ENCODE results near the gene BRF1.

BRF1 gene

DNA sequence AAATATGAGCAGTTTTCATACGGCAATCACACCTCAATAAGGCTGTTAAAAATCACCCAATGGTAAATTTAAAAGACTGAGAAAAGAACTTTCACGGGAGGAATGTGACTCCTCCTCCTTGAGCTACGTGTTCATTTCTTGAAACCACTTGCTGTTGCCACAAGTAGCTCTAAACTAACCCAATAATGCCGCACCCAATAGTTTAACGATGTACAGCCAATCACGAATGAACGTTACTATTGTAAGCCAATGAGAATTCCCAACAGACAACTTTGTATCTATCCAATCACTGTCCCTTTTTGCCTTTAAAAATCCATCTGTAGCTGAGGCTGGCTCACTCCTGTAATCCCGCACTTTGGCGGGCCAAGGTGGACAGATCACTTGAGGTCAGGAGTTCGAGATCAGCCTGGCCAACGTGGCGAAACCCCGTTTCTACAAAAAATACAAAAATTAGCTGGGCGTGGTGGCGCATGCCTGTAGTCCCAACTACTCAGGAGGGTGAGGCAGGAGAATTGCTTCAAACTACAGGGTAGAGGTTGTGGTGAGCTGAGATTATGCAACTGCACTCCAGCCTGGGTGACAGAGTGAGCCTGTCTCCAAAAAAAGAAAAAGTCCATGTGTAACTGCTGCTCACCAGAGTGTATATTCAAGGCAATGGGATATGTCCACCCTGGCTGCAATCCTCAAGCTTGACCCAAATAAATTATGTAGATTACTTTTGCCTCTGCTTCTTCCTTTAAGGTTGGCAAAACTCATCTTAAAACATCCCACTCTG, 76.8 kb downstream of the BRF1 start:
- no peaks in the 10 kb centered on the region for H3K4me1 ChIP-seq (ENCODE audit: insufficient read depth, low read length)
- peaks cover 35% of the 10 kb centered on the region for H3K36me3 ChIP-seq (ENCODE audit: insufficient read depth, low read length)
- no peaks in the 10 kb centered on the region for H3K27me3 ChIP-seq (ENCODE audit: insufficient read depth, low read length)
- H3K9me3 ChIP-seq (ENCODE audit: low read length), result peaks cover 2% of the 10 kb centered on the region
- no peak overlapping the region for H3K4me3 ChIP-seq (ENCODE audit: low read length)
- H2AFZ ChIP-seq (ENCODE audit: low read depth, low read length), result no peak overlapping the region

DNA sequence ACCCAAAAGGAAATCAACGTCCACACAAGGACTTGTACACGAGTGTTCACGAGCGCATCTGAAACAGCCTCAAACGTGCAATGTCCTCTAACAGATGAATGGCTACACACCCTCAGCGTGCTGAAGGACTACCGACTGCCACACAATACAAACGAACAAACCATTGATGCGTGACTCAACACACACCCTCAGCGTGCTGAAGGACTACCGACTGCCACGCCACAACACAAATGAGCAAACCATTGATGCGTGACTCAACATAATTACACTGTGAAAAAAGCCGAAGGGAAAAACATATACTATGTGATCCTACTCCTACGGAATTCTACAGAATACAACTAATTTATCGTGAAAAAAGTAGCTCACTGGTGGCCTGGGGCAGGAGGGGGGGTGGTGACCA, 77.5 kb downstream of the BRF1 start:
- H3K36me3 ChIP-seq (ENCODE audit: insufficient read depth, low read length), result peaks cover 37% of the 10 kb centered on the region
- H3K4me3 ChIP-seq (ENCODE audit: low read length), result no peak overlapping the region
- no peaks in the 10 kb centered on the region for H3K4me1 ChIP-seq (ENCODE audit: insufficient read depth, low read length)
- H3K27me3 ChIP-seq (ENCODE audit: insufficient read depth, low read length), result no peaks in the 10 kb centered on the region
- H3K9me3 ChIP-seq (ENCODE audit: low read length), result peaks cover 2% of the 10 kb centered on the region
- H2AFZ ChIP-seq (ENCODE audit: low read depth, low read length), result no peak overlapping the region

DNA sequence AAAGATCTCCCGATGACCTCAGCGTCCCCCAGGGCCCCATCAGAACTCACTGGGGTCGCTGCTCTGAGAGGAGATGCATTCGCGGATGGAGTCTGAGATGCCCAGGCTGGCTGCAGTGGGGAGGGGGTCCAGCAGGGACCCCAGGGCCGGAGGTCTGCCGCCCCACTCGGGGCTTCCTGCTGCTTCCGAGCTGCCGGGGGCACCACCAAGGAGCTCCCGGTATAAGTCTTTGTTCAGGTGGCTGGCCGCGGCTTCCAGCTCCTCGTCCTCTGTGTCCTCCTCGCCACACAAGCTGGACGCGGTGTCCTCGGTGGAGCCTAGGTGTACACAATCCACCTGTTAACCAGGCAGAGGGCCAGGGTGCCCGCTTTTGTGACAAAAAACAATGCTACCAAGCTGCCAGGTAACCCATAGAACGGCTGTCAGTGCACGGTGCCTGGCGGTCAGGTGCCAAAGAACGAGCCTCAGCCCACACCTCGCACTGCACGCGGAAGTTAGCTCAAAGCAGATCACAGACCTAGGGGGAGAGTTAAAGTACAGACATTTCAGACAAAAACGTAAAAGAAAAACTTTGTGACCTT, 79.1 kb downstream of the BRF1 start:
- Histone ChIP-seq H3K36me3 (ENCODE audit: insufficient read depth, low read length) (peaks cover 45% of the 10 kb centered on the region), H3K4me1 (ENCODE audit: insufficient read depth, low read length) (no peaks in the 10 kb centered on the region), H2AFZ (ENCODE audit: low read depth, low read length) (no peak overlapping the region), H3K4me3 (ENCODE audit: low read length) (no peak overlapping the region), H3K9me3 (ENCODE audit: low read length) (peaks cover 2% of the 10 kb centered on the region), H3K27me3 (ENCODE audit: insufficient read depth, low read length) (no peaks in the 10 kb centered on the region)

DNA sequence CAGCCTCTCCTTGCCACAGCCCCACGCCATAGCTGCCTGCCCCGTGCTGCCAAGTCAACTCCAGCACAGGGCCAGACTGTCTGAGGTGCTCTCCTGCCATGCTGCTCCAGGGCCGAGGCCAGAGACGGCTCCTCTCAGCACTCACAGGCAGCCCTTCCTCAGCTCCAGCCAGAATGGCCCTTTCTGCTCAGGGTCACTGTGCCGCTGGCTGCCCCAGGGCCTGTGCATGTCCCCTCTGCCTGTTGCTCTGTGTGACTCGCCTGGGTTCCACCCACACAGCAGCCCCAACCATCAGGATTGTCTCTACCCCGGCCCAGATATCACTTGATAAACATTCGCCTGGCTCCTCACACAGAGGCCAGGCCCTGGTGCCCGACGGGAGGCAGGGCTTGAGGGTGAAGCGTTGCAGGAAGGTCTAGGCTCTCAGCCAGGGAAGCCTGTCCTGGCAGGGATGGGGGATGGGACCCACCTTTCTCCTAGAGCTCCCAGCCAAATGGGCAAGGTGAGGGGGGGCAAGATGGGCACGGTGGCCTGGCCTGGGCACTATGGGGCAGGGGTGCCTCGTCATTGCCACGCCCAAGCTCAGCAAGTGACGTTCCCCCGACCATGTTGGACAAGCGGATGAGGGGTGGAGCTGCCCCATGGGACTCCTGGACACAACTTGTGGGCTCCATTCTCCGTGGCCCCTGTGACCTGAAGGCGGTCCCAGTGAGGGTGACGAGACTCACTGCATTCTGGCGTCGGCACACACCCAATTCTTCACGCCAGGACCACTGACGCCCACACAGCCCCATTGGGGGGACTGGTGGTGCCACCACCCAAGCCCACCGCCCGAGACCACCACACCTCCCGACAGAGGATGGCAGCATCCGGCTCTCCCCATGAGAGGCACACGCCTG, 79.9 kb downstream of the BRF1 start:
- Histone ChIP-seq H2AFZ (ENCODE audit: low read depth, low read length) (no peak overlapping the region), H3K36me3 (ENCODE audit: insufficient read depth, low read length) (peaks cover 38% of the 10 kb centered on the region), H3K4me1 (ENCODE audit: insufficient read depth, low read length) (no peaks in the 10 kb centered on the region), H3K4me3 (ENCODE audit: low read length) (no peak overlapping the region), H3K9me3 (ENCODE audit: low read length) (peaks cover 2% of the 10 kb centered on the region), H3K27me3 (ENCODE audit: insufficient read depth, low read length) (no peaks in the 10 kb centered on the region)

DNA sequence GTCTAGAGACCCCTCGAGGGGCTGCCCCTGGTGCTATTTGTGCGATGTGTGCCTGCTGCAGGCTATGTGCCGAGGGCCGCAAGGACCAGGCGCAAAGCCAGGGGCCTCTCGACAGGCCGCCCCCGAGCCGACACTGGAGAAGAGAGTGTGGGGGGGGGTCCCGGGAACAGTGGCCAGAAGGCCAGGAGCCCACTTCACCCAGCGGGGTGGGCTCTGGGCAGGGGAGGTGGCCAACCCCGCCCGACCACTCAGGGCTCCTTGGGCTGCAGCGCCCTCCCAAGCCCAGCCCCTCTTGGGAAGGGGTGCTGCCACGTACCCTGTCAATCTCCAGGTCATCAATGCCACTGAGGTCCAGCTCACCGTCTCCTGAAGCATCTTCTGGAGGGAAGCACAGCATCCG, 81.0 kb downstream of the BRF1 start:
- H3K4me3 ChIP-seq (ENCODE audit: low read length), result no peak overlapping the region
- H3K9me3 ChIP-seq (ENCODE audit: low read length), result peaks cover 2% of the 10 kb centered on the region
- H3K36me3 ChIP-seq (ENCODE audit: insufficient read depth, low read length), result peaks cover 32% of the 10 kb centered on the region
- no peaks in the 10 kb centered on the region for H3K27me3 ChIP-seq (ENCODE audit: insufficient read depth, low read length)
- no peak overlapping the region for H2AFZ ChIP-seq (ENCODE audit: low read depth, low read length)
- no peaks in the 10 kb centered on the region for H3K4me1 ChIP-seq (ENCODE audit: insufficient read depth, low read length)

DNA sequence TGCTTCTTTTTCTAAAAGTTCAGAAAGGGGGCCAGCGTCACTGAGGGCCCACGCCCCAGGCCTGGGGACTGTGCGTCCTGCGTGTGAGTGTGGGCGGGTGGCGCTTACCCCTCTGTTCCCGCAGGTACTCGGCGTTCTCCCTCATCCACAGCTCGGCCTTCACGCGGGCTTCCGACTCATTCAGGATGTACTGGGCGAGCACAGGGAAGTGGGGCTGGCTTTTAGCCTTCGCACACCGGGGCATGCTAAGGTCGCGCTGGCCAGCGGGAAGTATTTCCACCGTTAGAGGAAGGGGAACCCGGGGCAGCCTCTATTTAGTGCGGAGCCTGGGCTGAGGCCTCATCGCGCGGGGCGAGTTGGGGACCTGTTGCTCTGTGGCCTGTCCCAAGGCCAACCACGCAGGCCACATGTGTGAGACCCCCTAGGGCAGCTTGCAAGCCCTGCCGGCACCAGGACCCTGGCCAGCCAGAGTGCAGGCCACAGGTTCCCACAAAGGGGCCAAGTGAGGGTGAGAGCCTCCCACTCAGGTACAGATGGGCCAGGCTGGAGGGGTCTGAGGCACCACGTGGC, 81.7 kb downstream of the BRF1 start:
- Histone ChIP-seq H3K27me3 (ENCODE audit: insufficient read depth, low read length) (no peaks in the 10 kb centered on the region), H3K9me3 (ENCODE audit: low read length) (peaks cover 2% of the 10 kb centered on the region), H2AFZ (ENCODE audit: low read depth, low read length) (no peak overlapping the region), H3K4me1 (ENCODE audit: insufficient read depth, low read length) (no peaks in the 10 kb centered on the region), H3K36me3 (ENCODE audit: insufficient read depth, low read length) (peaks cover 32% of the 10 kb centered on the region), H3K4me3 (ENCODE audit: low read length) (no peak overlapping the region)

DNA sequence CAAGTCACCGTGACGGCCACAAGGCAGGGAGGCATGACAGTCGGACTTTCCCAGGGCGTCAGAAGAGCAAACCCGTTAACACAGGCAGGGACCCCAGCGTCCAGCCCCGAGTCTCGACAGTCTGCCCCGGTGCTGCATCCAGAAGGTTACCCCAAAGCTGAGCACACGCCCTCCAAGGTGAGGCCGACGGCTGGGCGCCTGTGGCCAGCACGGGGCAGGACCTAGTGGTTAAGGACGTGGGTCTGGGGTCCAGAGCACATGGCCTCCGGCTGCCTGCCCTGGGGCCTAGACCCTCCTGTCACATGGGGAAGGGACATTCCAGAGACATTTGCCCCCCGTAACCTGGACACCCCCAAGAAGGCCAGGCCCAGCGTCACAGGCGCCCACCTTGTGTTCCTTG, 82.2 kb downstream of the BRF1 start:
- Histone ChIP-seq H3K27me3 (ENCODE audit: insufficient read depth, low read length) (no peaks in the 10 kb centered on the region), H3K36me3 (ENCODE audit: insufficient read depth, low read length) (peaks cover 32% of the 10 kb centered on the region), H3K9me3 (ENCODE audit: low read length) (peaks cover 2% of the 10 kb centered on the region), H2AFZ (ENCODE audit: low read depth, low read length) (no peak overlapping the region), H3K4me3 (ENCODE audit: low read length) (no peak overlapping the region), H3K4me1 (ENCODE audit: insufficient read depth, low read length) (no peaks in the 10 kb centered on the region)

DNA sequence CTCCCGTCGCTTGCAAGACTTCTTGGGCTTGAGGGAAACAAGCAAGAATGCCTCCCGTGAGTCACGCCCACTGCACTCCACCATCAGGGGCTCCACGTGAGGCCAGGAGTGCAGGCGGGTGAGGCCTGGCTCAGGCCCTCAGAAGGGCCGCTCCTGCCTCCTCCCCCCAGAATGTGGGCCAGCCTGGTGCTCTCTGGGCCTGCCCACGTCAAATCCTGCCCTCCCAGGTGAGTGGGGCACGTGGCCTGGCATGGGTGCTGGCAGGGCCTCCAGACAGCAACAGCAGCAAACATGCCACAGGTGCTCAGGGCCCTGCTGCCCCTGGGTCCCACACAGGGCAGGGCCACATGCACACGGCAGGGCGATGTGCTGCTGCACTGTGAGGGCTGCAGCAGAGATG, 83.0 kb downstream of the BRF1 start:
- no peaks in the 10 kb centered on the region for H3K9me3 ChIP-seq (ENCODE audit: low read length)

DNA sequence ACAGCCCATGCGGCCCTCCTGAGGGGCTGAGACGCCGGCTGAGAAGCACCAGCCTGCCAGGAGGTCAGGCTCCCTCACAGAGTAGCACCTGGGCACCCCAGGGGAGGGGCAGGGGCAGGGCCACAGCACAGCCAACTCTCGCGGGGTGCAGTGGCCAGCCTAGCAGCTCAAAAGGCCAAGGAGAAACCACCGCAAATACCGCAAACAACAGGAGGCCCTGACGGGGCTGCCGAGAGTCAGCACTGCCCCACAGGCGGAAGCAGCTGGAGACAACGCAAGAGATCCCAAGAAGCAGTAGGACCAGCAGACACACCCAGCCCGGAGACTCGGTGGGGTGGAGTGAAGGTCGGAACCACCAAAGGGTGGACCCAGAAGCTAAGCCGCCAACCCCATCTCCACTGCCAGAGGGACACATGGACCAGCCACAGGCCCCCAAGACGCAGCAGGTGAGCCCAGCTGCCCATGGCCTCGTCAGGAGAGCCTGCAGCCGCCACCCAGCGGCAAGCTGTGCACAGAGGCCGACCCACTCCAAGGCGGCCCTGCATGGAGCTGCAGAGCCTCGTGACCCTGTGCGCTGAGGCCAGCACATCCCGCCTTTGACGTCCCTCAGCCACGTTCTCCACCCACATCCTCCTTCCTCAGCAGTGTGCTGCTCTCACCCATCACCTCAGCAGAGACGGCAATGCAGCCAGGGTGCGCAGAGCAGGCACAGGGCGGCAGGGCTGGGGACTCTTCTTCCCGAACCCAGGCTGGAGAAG, 84.1 kb downstream of the BRF1 start:
- Histone ChIP-seq H3K4me1 (ENCODE audit: insufficient read depth, low read length) (no peaks in the 10 kb centered on the region), H3K36me3 (ENCODE audit: insufficient read depth, low read length) (peaks cover 32% of the 10 kb centered on the region), H3K27me3 (ENCODE audit: insufficient read depth, low read length) (no peaks in the 10 kb centered on the region), H2AFZ (ENCODE audit: low read depth, low read length) (no peak overlapping the region), H3K4me3 (ENCODE audit: low read length) (no peak overlapping the region), H3K9me3 (ENCODE audit: low read length) (no peaks in the 10 kb centered on the region)

More for the DNA sequence above, 83.0 kb downstream of the BRF1 start:
- Histone ChIP-seq H3K27me3 (ENCODE audit: insufficient read depth, low read length) (no peaks in the 10 kb centered on the region), H3K4me3 (ENCODE audit: low read length) (no peak overlapping the region), H3K36me3 (ENCODE audit: insufficient read depth, low read length) (peaks cover 32% of the 10 kb centered on the region), H2AFZ (ENCODE audit: low read depth, low read length) (no peak overlapping the region), H3K4me1 (ENCODE audit: insufficient read depth, low read length) (no peaks in the 10 kb centered on the region)

DNA sequence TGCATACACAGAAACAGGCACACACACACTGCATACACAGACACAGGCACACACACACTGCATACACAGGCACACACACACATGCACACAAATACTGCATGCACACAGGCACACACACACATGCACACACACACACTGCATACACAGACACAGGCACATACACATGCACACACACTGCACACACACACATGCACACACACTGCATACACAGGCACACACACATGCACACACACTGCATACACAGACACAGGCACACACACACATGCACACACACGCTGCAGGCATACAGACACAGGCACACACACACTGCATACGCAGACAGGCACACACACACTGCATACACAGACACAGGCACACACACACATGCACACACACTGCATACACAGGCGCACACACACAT, 85.2 kb downstream of the BRF1 start:
- no peaks in the 10 kb centered on the region for H3K27me3 ChIP-seq (ENCODE audit: insufficient read depth, low read length)
- no peak overlapping the region for H3K4me3 ChIP-seq (ENCODE audit: low read length)
- no peaks in the 10 kb centered on the region for H3K4me1 ChIP-seq (ENCODE audit: insufficient read depth, low read length)
- peaks cover 24% of the 10 kb centered on the region for H3K36me3 ChIP-seq (ENCODE audit: insufficient read depth, low read length)
- no peak overlapping the region for H2AFZ ChIP-seq (ENCODE audit: low read depth, low read length)
- H3K9me3 ChIP-seq (ENCODE audit: low read length), result no peaks in the 10 kb centered on the region

DNA sequence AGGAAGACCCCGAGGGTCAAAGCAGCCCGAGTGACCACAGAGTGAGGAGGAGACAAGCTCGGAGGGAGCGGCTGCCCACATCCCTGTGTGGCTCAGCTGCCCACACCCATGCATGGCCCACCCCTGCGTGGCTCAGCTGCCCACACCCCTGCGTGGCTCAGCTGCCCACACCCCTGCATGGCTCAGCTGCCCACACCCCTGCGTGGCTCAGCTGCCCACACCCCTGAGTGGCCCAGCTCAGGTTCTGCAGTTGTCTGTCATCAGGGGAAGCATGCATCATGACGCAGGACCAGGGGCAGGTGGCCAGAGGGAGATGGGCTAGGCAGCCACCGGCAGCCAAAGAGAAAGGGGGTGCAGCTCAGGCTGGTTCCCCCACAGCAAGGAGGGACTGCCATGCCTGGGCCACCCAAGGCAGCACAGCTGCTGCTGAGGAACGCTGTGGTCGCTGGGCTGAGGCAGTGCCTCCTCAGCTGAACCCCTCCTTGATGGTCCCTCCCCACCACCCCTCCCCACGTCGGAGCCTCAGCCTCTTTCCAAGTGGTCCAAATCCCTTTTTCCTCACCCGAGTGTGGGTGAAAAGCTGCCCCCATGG, 86.4 kb downstream of the BRF1 start:
- Histone ChIP-seq H2AFZ (ENCODE audit: low read depth, low read length) (no peak overlapping the region), H3K4me3 (ENCODE audit: low read length) (no peak overlapping the region), H3K9me3 (ENCODE audit: low read length) (no peaks in the 10 kb centered on the region), H3K4me1 (ENCODE audit: insufficient read depth, low read length) (no peaks in the 10 kb centered on the region), H3K36me3 (ENCODE audit: insufficient read depth, low read length) (peaks cover 18% of the 10 kb centered on the region), H3K27me3 (ENCODE audit: insufficient read depth, low read length) (no peaks in the 10 kb centered on the region)

DNA sequence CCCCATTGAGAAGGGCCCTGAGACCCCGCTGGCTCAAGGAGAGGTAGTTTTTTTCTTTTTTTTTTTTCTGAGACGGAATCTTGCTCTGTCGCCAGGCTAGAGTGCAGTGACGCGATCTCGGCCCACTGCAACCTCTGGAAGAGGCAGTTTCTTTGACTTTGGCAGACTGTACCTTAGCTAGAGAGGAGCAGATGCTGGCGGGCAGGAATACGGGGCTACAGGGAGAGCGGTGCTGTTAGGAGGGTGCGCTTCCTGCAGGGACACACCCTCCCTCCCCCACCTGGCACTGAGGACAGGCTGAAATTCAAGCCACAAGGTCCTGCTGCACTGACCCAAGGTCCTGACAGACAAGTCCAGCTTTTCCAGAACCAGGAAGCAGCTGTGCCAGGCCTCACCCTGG, 87.4 kb downstream of the BRF1 start:
- no peak overlapping the region for H3K4me3 ChIP-seq (ENCODE audit: low read length)
- no peaks in the 10 kb centered on the region for H3K4me1 ChIP-seq (ENCODE audit: insufficient read depth, low read length)
- H3K27me3 ChIP-seq (ENCODE audit: insufficient read depth, low read length), result no peaks in the 10 kb centered on the region
- no peaks in the 10 kb centered on the region for H3K9me3 ChIP-seq (ENCODE audit: low read length)
- peaks cover 15% of the 10 kb centered on the region for H3K36me3 ChIP-seq (ENCODE audit: insufficient read depth, low read length)
- H2AFZ ChIP-seq (ENCODE audit: low read depth, low read length), result no peak overlapping the region
